GM19240 (cell line): ENCODE results near the gene SLCO4A1.
"Not testable (repeated sequence)": the region's sequence is repeated elsewhere in the genome, so short reads cannot be mapped to it uniquely, and the experiment has no call there.

Source experiments
- DNase-seq: peaks from one replicate; pipeline ENCODE4 v3.0.0; 2011; ENCODE audit warnings: low spot score; ENCODE audit not compliant: insufficient read length

Gene SLCO4A1

DNA sequence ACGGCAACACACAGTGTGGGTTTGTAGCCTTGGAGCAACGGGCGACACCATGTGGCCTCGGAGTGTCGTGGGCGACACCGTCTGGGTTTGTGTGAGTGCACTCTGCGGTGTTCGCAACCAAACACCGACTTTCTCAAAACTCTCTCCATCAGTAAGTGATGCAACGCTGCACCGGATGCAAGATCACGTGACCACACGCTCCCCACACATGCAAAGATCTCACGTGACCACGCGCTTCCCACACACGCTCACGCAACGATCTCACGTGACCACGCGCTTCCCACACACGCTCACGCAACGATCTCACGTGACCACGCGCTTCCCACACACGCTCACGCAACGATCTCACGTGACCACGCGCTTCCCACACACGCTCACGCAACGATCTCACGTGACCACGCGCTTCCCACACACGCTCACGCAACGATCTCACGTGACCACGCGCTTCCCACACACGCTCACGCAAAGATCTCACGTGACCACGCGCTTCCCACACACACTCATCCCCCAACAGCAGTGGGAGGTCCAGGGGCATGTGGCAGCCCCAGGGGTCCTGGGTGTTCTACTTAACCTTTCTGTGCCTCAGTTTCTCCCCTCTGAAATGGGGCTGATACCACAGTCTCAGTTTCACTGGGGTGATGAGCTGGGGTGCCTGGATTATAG, 41.5 kb downstream of the SLCO4A1 start:
- not testable (repeated sequence) for DNase-seq

DNA sequence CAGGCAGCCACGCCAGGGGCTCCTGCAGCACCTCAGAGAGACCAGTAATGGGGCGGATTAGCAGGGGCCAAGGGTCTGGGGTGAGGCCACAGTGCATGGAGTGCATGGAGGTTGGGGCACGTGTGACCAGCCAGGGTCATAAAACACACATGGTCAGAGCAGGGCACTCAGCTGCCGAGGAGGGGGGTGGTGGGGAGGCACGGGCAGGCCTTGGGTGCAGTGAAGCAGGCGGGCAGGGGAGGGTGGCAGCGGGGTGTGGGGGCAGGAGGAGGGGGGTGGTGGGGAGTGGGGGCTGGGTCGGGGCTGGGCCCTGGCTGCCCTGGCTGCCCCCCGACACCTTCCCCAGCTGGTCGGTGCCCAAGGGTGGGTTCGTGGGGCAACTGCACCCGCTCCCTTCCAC, 42.7 kb downstream of the SLCO4A1 start:
- DNase-seq = no peak

DNA sequence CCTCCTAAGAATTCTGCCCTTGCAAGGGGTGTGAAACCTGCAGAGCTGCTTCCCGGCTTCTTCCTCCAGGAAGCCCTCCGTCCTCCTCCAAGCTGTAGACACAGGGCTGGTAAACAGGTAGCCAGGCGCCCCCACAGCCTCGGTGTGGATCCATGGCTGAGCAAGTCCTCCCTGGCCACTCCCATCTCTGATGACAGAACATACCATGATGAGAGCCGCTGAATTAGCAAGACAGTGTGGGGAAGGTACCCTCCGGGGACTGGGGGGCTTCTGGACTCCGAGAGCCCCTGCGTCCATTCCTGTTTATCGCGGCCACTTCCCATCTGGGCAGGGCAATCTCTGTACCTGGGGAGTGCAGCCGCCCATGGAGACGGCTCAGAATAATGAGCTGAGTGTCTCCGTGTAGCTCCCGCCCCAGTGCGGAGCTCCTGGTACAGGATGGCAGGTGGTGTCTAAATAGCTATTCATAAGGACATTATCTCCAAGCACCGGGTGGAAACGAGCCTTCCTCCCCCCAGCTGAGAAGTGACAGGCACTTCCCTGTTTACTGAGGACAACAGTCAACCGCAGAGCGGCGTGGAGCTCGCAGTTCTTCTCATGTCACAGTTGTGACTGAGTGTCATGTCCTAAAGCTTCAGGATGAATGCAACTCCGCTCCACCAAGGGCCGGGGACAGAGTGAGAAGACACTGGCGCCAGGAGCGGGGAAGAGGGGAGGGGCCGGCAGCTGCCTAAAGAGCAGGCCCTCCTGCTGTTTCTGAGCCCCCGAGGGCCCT, 43.7 kb downstream of the SLCO4A1 start:
- DNase-seq = no peak

DNA sequence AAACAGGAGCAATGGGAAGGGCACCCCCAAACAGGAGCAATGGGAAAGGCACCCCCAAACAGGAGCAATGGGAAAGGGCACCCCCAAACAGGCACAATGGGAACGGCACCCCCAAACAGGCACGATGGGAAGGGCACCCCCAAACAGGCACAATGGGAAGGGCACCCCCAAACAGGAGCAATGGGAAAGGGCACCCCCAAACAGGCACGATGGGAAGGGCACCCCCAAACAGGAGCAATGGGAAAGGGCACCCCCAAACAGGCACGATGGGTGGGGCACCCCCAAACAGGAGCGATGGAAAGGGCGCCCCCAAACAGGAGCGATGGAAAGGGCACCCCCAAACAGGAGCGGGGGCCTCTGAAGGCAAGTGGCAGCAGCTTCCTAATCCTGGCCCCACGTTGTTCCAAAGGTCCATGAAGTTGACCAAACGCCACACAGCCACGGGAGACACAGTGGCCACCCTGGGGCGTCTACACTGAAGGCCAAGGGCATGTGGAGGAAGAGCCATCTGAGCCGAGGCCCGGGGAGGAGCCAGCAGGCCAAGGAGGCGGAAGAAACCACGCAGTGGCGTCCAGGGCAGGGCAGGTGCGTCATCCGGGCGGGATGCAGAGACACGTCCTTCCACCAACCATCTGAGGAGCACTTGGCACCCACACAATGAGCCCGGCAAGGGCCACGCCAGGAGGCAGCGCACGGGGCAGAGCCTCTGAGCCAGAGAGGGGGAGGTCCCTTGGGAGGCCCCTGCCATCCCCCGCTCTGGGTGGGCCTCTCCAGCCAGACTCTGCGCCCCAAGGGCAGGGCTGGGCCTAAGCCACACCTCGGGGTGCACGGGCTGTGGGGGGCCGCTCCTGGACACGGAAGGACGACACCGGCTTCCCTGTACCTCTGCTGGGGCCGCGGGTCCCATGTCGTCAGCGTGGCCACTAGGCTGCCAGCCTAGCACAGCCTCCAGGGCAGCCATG, 44.8 kb downstream of the SLCO4A1 start:
- no peak for DNase-seq

DNA sequence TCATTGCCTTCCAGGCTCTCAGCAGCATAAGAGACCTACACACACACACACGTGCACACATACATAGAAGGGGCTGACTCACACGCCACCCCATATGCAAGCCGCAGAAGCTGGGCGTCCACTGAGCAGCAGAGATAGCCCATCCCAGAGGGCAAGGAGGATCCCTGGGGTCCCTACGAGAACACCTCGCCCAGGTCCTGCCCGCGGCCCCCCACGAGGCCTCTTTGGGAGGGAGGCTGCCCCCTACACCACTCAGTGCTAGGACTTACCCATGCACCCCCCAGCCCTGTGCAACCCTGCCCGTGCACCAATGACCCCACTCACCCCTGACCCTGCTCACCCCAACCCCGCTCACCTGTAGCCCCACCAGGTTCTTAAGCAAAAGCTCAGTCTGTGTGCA, 45.8 kb downstream of the SLCO4A1 start:
- DNase-seq = no peak

- no peak for DNase-seq
These were observed 46.7 kb downstream of the SLCO4A1 start for GRCh38 chr20:62688855-62689460.

- DNase-seq = no peak
These were observed 47.6 kb downstream of the SLCO4A1 start for GRCh38 chr20:62689861-62690260.

GRCh38 chr20:62690261-62690820, 48.0 kb downstream of the SLCO4A1 start:
- DNase-seq = no peak

GRCh38 chr20:62691487-62691886, 49.2 kb downstream of the SLCO4A1 start:
- DNase-seq = no peak

DNA sequence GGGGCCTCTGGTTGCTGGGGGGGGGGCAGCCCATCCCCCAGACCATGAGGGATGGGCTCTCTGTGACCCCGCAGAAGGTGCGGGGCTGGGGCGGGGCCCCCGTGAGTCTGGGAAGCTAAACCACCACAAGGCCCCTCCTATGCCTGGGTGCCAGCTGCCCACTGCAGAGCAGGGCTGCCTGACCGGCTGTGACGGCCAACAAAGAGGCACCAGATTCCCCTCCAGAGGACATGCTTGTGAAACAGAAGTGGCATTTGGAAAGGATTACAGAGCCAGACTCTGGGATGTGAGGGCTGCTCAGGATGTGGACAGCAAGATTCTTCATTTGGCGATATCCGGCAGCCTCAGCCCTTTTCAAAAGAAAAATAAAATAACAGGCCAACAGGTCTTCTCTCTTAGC, 49.9 kb downstream of the SLCO4A1 start:
- no peak for DNase-seq

GRCh38 chr20:62692801-62693523, 50.7 kb downstream of the SLCO4A1 start:
- DNase-seq = no peak

- DNase-seq = no peak
These were observed 51.2 kb downstream of the SLCO4A1 start for GRCh38 chr20:62693524-62693922.

DNA sequence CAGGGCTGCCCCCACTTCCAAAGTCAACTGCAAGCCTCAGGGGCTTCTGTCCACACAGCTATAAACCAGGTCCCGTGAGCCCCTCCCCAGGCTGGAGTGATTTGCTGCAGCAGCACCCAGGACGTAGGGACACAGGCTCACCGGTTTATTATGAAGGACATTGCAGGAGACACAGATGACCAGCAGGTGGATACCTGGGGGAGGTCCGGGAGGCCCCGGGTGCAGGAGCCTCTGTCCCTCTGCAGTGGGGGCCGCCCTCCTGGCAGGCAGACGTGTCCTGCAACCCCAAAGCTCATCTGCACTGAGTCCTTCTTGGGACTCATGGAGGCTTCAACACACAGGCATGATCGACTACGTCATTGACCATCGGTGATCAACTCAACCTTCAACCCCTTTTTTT, 51.8 kb downstream of the SLCO4A1 start:
- DNase-seq = no peak

- DNase-seq = no peak
These were observed 52.6 kb downstream of the SLCO4A1 start for GRCh38 chr20:62694868-62695267.

DNA sequence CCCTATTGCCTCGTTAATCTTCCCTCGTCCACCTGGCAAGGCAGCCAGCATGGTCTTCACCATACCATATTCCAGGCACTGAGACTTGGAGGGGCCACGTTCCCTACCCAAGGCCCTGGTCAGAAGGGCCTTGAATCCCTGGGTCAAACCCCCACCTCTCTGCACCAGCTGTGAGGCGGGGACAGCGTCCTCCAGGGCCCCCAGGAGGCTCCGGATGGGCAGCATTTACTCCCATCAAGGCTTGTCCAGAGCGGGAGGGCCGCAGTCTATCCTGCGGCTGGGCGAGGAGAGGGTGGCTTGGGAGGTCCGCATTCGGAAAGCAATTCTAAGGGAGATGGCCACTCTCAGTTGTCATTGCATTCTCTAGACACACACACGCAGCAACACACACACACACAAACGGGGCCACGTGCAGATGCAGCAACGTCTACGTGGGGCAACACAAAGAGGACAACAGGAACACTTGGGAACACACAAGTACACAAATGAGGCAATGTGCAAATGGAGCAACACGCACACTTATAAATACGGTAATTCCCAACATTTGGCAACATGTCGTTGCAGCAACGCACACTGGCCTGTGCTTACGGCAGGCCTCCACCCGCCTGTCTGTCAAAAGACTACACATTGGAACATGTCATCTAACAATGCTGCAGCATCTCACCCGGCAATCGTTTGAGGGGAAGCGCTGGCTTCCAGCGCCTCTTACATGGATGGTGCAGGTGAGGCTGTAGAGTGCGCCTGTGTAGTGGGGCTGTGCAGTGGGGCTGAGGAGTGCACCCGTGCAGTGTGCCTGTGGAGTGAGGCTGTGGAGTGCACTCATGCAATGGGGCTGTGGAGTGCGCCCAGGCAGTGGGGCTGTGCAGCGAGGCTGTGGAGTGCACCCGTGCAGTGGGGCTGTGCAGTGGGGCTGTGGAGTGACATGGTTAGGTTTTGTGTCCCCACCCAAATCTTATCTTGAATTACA, 53.4 kb downstream of the SLCO4A1 start:
- DNase-seq = no peak

DNA sequence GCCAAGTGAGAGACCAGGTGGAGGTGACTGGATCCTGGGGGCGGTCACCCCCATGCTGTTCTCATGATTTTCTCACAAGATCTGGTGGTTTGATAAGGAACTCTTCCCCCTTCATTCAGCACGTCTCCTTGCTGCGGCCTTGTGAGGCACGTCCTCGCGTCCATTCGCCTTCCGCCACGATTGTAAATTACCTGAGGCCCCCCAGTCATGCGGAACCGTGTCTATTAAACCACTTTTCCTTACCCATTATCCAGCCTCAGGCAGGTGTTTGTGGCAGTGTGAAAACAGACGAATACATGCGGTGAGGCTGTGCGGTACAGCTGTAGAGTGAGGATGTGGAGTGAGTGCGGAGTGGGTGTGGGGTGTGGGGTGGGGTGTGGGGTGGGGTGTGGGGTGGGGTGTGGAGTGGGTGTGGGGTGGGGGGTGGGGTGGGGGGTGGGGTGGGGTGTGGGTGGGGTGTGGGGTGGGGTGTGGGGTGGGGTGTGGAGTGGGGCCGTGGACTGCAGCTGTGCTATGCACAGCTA, 54.2 kb downstream of the SLCO4A1 start:
- no peak for DNase-seq

DNA sequence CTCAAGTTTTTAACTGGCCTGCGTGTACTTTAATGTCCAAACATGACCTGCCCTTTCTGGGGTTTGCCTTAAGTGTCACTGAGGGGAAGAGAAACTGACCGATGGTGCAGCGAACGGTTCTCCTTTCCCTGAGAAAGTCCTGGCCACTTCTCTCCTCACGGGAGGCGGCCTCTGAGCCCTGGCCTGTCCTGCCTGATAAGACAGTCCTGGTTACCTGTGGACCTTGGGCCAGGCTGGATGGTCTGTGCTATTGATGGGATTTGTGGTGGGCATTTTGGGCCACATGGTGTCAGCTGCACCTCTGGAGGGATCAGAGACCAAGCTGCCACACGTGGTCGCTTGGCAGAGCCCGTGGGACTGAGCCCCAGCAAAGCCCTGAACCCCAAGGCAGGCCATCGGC, 54.7 kb downstream of the SLCO4A1 start:
- no peak for DNase-seq

GRCh38 chr20:62697468-62697912, 55.2 kb downstream of the SLCO4A1 start:
- no peak for DNase-seq

DNA sequence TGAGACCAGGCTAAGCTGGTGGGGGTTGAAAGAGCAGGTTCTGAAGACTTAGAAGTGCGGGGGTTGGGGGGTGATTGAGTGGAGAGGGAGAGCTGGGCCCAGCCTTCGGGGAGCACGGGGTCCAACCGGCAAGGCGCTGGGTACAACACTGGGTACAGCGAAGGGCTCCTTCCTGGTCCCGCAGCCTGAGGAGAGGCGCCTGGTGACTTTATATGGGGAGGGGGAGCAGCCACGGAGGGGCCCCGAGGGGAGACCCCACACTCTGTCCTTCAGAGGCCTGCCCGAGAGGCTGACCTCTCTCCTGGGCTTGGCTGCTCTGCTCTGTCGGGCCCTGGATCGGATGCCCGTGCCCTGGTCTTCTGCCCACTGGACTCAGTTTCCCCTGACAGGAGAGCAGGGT, 55.9 kb downstream of the SLCO4A1 start:
- DNase-seq = no peak
